Measurements from ENCODE around the gene MORN1.

Gene MORN1

DNA sequence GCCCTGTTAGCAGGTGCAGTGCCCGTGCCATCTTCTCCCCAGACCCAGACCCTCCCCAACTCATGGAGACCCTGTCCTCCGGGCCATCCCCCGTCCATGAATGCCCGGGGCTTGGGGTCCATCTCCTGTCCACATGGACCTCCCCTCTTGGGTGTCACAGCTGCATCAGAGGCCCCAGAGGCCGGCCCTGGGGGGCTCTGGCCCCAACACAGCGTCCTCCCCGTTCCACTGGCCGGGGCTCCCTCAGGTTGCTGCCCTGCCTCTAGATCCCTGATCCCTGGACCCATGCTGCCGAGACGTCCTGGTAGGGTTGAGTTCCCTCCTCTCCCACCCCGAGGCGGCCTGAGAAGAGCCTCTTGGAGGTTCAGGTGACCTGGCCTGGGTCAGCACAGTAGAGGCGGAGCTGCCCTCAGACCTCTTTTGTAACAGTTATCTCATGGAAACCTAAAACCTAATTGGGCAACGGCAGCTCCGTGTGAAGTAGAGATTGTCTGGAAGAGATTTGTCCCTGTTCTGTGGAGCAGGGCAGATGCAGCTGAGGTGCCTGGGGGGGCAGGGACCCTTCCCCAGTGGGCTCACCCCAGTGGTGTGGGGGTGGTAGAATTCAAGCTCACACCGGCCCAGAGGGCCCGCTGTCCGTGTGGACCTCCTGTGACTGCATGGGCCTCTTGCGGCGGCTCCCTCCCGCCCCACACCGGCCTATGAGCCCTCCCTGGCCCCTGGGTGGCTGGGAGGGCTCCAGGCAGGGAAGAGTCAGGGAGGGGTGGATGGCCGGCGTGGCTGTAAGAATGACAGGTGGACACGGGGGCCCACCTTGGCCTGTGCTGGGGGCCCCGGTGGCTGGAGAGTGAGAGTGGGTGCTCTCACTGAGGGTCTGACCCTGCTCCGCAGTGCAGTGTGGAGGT lies 107.1 kb downstream of the MORN1 start:
- POLR2A ChIA-PET = no interaction called here
- CTCF ChIA-PET = no interaction called here
- H3K4me3 ChIP-seq (ENCODE audit: low read depth, low read length) = no peak overlapping the region
- no peak for DNase-seq (ENCODE audit: low read depth, low spot score)
- TF ChIP-seq, protein P1, sequence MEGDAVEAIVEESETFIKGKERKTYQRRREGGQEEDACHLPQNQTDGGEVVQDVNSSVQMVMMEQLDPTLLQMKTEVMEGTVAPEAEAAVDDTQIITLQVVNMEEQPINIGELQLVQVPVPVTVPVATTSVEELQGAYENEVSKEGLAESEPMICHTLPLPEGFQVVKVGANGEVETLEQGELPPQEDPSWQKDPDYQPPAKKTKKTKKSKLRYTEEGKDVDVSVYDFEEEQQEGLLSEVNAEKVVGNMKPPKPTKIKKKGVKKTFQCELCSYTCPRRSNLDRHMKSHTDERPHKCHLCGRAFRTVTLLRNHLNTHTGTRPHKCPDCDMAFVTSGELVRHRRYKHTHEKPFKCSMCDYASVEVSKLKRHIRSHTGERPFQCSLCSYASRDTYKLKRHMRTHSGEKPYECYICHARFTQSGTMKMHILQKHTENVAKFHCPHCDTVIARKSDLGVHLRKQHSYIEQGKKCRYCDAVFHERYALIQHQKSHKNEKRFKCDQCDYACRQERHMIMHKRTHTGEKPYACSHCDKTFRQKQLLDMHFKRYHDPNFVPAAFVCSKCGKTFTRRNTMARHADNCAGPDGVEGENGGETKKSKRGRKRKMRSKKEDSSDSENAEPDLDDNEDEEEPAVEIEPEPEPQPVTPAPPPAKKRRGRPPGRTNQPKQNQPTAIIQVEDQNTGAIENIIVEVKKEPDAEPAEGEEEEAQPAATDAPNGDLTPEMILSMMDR (IDR thresholded peaks at IDR 0.05; ENCODE audit: insufficient read depth, low read length, missing control alignments) = no peak

DNA sequence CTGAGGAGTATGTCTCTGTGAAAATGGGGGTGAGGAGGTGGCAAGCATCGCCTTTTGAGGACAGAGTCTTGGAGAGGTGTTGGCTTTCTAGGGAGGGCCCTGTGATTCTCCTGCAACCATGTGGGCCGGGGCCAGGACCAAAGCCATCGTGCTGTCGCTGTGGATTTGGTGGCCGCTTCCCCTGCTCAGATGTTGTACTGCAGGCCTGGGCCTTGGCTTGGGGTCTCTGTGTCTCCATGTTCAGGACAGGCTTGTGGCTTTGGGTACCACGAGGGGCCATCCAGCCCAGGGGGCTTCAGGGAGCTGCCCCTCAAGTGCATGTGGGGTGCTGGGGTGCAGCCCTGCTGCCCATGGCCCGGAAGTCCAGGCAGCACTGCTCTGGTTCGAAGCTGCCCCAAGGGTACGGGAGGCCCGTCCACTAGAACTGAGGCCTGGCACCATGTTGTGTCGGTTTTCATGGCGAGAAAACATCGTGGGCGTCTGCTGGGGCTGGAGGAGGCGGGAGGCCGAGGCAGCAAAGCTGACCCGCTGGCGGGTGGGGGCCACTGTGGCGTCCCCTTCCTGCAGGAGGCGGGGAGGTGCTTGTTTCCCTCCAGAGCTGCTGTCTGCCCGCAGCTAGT lies 107.9 kb downstream of the MORN1 start:
- no peak for DNase-seq (ENCODE audit: low read depth, low spot score)
- ChIA-PET CTCF (no interaction called here), POLR2A (no interaction called here)
- no peak overlapping the region for H3K4me3 ChIP-seq (ENCODE audit: low read depth, low read length)
- TF ChIP-seq, protein P1 (IDR thresholded peaks at IDR 0.05; ENCODE audit: insufficient read depth, low read length, missing control alignments) = no peak

DNA sequence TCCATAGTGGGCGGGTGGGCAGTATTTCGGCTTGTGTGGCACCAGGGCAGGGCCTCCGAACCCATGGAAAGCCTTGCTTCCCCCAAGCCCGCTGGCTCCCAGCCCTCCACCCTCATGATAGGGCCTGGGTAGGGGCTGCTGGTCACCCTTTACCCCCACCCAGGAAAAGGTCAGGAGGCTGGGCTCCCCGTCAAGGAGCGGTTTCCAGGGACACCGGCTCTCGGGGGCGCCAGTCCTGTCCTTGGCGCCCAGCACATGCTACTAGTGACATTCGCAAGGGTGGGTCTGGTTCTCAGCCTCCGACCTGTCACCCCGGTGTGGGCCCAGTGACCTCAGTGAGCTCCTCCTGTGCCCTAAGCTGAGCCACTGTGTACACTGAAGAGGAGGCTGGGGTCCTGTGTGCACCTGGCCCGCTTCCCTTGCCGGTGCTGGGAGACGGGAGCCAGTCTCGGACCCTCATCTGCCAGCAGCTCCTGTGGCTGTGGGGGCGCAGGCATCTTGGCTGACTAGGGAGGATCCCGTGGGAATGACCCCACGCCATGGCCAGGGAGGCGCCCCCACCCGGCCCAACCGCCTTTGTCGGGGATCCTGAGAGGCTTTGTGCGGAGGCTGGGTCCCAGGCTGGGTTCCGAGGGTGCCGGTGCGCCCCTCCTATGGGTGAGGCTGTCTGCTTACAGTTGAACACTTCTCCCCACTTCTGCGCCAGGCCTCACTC lies 108.6 kb downstream of the MORN1 start:
- TF ChIP-seq, protein P1 (IDR thresholded peaks at IDR 0.05; ENCODE audit: insufficient read depth, low read length, missing control alignments) = no peak
- ChIA-PET POLR2A (no interaction called here), CTCF (no interaction called here)
- DNase-seq (ENCODE audit: low read depth, low spot score) = no peak
- H3K4me3 ChIP-seq (ENCODE audit: low read depth, low read length) = no peak overlapping the region

DNA sequence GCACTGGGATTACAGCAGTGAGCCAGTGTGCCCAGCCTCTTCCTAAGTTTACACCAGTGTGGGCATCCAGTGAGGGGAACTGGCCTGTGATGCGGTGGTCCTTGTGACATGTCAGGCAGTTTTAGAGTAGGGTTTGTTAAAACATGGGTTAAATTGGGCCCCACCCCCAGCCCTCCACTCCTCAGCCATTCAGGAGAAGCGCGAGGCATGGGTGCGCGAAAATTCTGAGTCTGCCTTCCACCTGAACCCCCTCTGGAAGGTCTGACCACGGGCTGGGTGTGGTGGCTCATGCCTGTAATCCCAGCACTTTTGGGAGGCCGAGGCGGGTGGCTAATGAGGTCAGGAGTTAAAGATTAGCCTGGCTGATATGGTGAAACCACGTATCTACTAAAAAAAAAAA lies 111.5 kb downstream of the MORN1 start:
- TF ChIP-seq, protein P1 (IDR thresholded peaks at IDR 0.05; ENCODE audit: insufficient read depth, low read length, missing control alignments) = no peak
- POLR2A ChIA-PET = no interaction called here
- no peak for DNase-seq (ENCODE audit: low read depth, low spot score)
- CTCF ChIA-PET = no interaction called here
- no peak overlapping the region for H3K4me3 ChIP-seq (ENCODE audit: low read depth, low read length)

GRCh38 chr1:2279210-2279639 lies 112.1 kb downstream of the MORN1 start:
- CTCF ChIA-PET = no interaction called here
- DNase-seq (ENCODE audit: low read depth, low spot score) = peak; percentile 69
- POLR2A ChIA-PET = no interaction called here
- H3K4me3 ChIP-seq (ENCODE audit: low read depth, low read length) = 0 out of 2 replicates have a peak overlapping the region, but pooled peaks have one; percentile 25
- TF ChIP-seq, protein P1 (IDR thresholded peaks at IDR 0.05; ENCODE audit: insufficient read depth, low read length, missing control alignments) = no peak

Measured in AG04449 (cell line).